ENCODE measurements around the gene OSBPL5. TPM values are rescaled to one million over a fixed set of nuclear protein-coding genes. Genes with fewer than 3 reads are reported as not detected.

OSBPL5 gene
- total and polyA plus RNA-seq, 8 donors: 8.6 to 127 (median 25.2) TPM

GRCh38 chr11:3182462-3182852 is 17.3 kb upstream of the OSBPL5 start:
- intact Hi-C loops (cut with DNase I; ENCODE audit: low total_unique reads): no loop called here
- Histone ChIP-seq H3K36me3 (no peaks in the 10 kb centered on the region), H3K4me1 (no peaks in the 10 kb centered on the region), H3K27me3 (no peaks in the 10 kb centered on the region), H3K27ac (no peak overlapping the region), H3K4me3 (no peak overlapping the region), H3K9me3 (no peaks in the 10 kb centered on the region)
- WGBS, 5 donors: 78 to 83% (median 78%) methylated on average over 3 to 4 of the region's 4 CpGs
- no peak for DNase-seq
- TF ChIP-seq EP300 (IDR thresholded peaks at IDR 0.05): no peak
- no peak for TF ChIP-seq CTCF (IDR thresholded peaks at IDR 0.05)
- TF ChIP-seq POLR2A (IDR thresholded peaks at IDR 0.05): no peak
- no peak for TF ChIP-seq POLR2AphosphoS5 (IDR thresholded peaks at IDR 0.05)

DNA sequence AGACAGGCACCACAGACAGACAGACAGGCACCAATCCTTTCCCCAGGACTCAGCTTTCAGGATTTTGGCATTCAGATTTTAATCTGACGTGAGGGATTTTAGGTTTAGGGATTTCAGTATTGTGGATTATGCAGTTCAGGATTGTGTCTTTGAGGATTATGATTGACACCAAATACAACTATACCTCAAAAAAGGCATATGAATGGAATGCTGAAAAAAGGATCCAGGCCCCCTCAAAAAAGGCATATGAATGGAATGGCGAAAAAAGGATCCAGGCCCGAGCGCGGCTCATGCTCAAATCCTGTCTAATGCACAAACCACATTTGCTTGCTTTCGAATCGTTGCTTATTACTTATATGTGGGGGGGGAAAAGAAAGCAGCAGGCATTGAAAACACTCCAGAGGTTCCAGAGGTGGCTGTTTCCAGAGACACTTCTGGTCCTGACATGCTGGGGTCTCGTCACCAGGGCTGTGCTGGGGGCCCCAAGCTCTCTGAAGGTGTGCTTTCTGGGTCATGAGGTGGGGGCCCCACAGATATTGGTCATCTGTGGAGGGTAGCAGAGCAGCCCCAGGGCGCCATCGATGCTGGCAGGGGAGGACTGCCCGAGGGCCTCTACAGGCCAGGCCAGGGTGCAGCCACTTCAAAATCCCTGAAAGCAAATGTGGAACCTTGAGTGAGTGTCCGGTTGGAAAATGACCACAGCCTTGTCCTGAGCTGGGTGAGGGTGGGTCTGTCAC is 16.8 kb upstream of the OSBPL5 start:
- TF ChIP-seq CTCF (IDR thresholded peaks at IDR 0.05) (no peak), POLR2AphosphoS5 (IDR thresholded peaks at IDR 0.05) (no peak), EP300 (IDR thresholded peaks at IDR 0.05) (no peak), POLR2A (IDR thresholded peaks at IDR 0.05) (no peak)

DNA sequence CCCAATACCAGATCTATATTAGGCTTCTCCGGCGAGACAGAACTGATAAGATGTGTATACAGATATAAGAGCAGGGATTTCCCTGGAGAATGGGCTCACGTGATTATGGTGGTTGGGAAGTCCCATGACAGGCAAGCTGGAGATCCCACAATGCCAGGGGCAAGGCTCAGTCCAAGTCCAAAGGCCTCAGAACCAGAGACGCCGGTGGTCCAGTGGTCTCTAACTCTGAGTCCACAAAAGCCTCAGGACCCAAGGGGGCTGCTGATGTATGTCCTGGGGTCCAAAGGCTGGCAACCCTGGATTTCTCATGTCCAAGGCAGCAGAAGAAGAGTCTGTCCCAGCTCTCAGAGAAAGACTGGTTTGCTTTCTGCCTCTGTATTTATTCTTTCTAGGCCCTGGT is 15.8 kb upstream of the OSBPL5 start:
- 63 to 76% (median 74%) methylated on average over 5 of the region's 5 CpGs for WGBS, 5 donors

More for the DNA sequence above, 16.8 kb upstream of the OSBPL5 start:
- H3K4me1 ChIP-seq: no peaks in the 10 kb centered on the region
- intact Hi-C loops (cut with DNase I; ENCODE audit: low total_unique reads): no loop called here
- H3K27me3 ChIP-seq: no peaks in the 10 kb centered on the region
- no peak overlapping the region for H3K27ac ChIP-seq
- no peak for DNase-seq
- no peak overlapping the region for H3K4me3 ChIP-seq
- WGBS, 5 donors: 81 to 92% (median 89%) methylated on average over 11 to 12 of the region's 12 CpGs
- peaks cover 0 to 3% (median 0%) of the 10 kb centered on the region in 4 donors for H3K9me3 ChIP-seq
- H3K36me3 ChIP-seq: no peaks in the 10 kb centered on the region

DNA sequence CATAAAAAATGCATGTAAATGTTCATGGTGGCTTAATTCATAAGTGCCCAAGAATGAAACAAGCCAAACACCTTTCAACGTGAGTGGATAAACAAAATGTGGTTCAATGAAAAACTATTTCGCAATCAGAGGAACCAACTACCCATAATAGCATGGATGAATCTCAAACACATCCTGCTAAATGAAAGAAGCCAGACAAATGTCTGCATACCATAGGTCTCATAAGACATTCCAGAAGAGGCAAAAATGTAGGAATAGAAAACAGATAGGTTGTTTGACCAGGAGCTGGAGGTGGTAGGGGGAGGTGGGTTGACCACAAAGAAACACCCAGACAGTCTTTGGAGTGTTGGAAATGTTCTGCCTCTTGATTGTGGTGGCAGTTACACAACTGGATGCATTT is 13.2 kb upstream of the OSBPL5 start:
- no peaks in the 10 kb centered on the region for H3K27me3 ChIP-seq
- H3K9me3 ChIP-seq: peaks cover 0 to 15% (median 8%) of the 10 kb centered on the region in 4 donors
- DNase-seq: no peak
- H3K27ac ChIP-seq: no peak overlapping the region
- intact Hi-C loops (cut with DNase I; ENCODE audit: low total_unique reads): no loop called here
- no peak overlapping the region for H3K4me3 ChIP-seq
- WGBS, 5 donors: 42 to 64% (median 56%) methylated on average over 2 of the region's 2 CpGs
- no peaks in the 10 kb centered on the region for H3K36me3 ChIP-seq
- no peaks in the 10 kb centered on the region for H3K4me1 ChIP-seq
- TF ChIP-seq POLR2AphosphoS5 (IDR thresholded peaks at IDR 0.05): no peak
- no peak for TF ChIP-seq EP300 (IDR thresholded peaks at IDR 0.05)

More for the DNA sequence above, 15.8 kb upstream of the OSBPL5 start:
- Histone ChIP-seq H3K27ac (no peak overlapping the region), H3K4me3 (no peak overlapping the region), H3K4me1 (no peaks in the 10 kb centered on the region), H3K9me3 (peaks cover 0 to 11% (median 8%) of the 10 kb centered on the region in 4 donors), H3K36me3 (no peaks in the 10 kb centered on the region), H3K27me3 (no peaks in the 10 kb centered on the region)
- DNase-seq: no peak
- intact Hi-C loops (cut with DNase I; ENCODE audit: low total_unique reads): no loop called here
- TF ChIP-seq POLR2AphosphoS5 (IDR thresholded peaks at IDR 0.05): no peak
- no peak for TF ChIP-seq CTCF (IDR thresholded peaks at IDR 0.05)
- no peak for TF ChIP-seq EP300 (IDR thresholded peaks at IDR 0.05)
- no peak for TF ChIP-seq POLR2A (IDR thresholded peaks at IDR 0.05)

- H3K4me3 ChIP-seq: no peak overlapping the region
- peaks cover 0 to 15% (median 8%) of the 10 kb centered on the region in 4 donors for H3K9me3 ChIP-seq
- WGBS, 5 donors: 76 to 88% (median 78%) methylated on average over 2 of the region's 2 CpGs
- intact Hi-C loops (cut with DNase I; ENCODE audit: low total_unique reads): no loop called here
- no peak for TF ChIP-seq EP300 (IDR thresholded peaks at IDR 0.05)
- no peak for TF ChIP-seq CTCF (IDR thresholded peaks at IDR 0.05)
- no peak for TF ChIP-seq POLR2A (IDR thresholded peaks at IDR 0.05)
- TF ChIP-seq POLR2AphosphoS5 (IDR thresholded peaks at IDR 0.05): no peak
- DNase-seq: no peak
- H3K27ac ChIP-seq: no peak overlapping the region
- no peaks in the 10 kb centered on the region for H3K36me3 ChIP-seq
- H3K4me1 ChIP-seq: no peaks in the 10 kb centered on the region
- no peaks in the 10 kb centered on the region for H3K27me3 ChIP-seq
Measured at GRCh38 chr11:3177931-3178330, 12.8 kb upstream of the OSBPL5 start.

Measured in stomach (tissue), 9 donors.